ENCODE measurements around the gene SLC48A1.

SLC48A1 gene

DNA sequence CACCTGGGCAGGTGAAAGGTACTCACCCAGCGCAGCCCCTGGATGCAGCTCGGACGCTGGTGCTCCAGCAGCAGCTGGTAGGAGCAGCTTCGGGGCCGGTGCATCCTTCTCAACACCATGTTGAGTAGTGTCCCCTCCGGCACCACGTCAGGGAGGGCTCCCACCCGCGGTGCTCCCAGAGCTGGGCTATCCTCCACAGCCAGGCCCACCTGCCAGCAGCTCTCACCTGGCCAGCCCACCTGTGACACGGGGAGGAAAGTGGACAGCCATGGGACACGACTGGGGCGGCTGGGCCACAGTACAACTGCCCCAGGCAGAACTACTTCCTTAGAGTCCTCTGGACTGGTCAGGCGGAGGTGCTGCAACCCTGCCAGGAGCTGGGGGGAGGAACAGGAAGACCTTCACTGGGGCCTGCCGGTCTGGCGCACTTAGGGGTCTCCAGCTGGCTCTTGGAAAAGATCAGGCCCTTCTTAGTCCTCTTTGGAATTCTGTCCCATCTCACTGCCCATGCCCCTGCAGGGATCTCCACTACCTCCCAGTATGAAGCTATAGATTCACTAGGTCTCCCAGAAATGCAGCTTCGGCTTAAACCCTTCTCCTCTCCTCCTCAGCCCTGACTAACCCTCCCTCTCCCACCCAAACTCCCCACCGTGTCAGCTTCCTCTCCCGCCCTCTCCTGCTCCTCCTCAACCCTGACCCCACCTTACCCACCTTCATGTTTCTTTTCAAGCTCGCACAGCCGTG is 15.0 kb upstream of the SLC48A1 start:
- no peak for DNase-seq (ENCODE audit: low spot score)

GRCh38 chr12:47758584-47758833 is 14.5 kb upstream of the SLC48A1 start:
- DNase-seq (ENCODE audit: low spot score) = no peak

GRCh38 chr12:47758834-47759690 is 14.0 kb upstream of the SLC48A1 start, which contains the start of gene RAPGEF3:
Gene RAPGEF3, minus strand, starts transcription at chr12:47758880. Its CDS starts 324 bp downstream, at chr12:47758556.
- peak; percentile 92 for DNase-seq (ENCODE audit: low spot score)

GRCh38 chr12:47762850-47763465 is 10.1 kb upstream of the SLC48A1 start:
- DNase-seq (ENCODE audit: low spot score) = no peak

GRCh38 chr12:47763481-47764346 is 9.3 kb upstream of the SLC48A1 start:
- DNase-seq (ENCODE audit: low spot score) = no peak

DNA sequence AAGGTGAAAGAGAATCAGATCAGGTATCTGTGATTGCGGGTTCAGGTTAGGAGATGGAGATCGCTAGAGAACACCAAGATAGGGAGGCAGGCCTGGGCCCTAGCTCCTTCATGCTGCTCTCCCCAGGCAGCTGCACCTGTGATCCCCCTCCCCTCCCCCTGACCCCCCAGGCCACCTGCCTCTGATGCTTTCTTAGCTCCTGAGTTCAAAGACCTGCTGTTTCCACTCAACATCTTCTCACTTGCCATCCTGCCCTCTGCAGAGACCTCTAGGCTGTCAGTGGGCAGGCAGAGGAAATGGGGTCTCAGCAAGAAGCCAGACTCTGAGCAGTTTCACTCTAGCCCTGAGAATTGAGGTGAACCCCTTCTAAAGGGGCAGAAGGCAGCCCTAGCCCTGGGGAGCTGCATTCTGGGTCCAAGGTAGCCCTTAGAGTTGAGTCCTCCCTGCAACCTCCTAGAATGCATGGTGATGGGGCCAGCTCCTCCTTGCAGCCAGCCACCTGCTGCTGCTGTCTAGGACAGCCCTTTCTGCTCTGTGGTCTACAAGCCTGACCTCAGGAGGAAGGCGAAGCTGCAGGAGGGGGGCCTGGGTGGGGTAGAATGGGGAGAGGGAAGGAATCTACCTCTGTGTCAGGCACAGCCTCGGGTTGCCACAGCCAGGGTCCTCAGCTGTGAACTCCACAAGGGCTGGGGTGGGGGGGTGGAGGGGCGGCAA is 6.4 kb upstream of the SLC48A1 start:
- no peak for DNase-seq (ENCODE audit: low spot score)

GRCh38 chr12:47767216-47767724 is 5.8 kb upstream of the SLC48A1 start:
- DNase-seq (ENCODE audit: low spot score) = peak; percentile 72

DNA sequence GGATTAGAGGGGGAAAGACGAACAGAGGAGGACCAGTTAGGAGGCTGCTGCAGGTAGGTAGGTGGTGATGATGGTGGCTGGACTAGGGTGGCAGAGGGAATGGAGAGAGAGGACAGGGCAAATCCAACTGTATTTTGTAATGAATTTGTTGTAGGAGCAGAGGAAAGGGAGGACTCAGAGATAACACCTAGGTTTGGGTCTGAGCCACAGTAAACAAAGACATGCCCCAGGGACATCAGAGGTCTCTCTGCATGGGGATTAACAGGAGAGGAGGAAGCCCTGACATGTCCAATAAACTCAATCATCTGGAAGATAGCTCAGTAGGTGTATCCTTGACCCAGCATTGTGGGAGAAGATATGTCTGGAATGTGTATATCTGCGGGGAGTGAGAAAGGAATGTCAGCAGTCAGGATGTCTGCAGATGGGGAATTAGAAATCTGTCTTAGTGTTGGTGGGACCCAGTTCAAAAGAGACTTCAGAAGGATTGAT is 4.7 kb upstream of the SLC48A1 start:
- DNase-seq (ENCODE audit: low spot score) = no peak

GRCh38 chr12:47769234-47770085 is 3.6 kb upstream of the SLC48A1 start:
- no peak for DNase-seq (ENCODE audit: low spot score)

GRCh38 chr12:47770086-47770726 is 2.8 kb upstream of the SLC48A1 start:
- DNase-seq (ENCODE audit: low spot score) = no peak

DNA sequence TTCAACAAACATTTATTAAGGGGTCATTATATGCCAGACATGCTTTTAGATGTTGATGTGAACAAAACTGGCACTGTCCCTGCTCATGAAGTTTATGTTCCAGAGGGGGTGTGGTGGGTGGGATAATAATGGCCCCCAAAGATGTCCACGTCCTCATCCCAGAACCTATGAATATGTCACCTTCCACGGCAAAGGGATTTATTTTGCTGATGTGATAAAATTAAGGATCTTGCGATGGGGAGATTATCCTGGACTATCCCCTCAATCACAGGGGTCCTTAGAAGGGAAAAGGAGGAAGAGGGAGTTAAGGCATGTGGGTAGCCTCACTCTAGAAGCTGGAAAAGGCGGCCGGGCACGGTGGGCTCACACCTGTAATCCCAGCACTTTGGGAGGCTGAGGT is 1.7 kb upstream of the SLC48A1 start:
- no peak for DNase-seq (ENCODE audit: low spot score)

GRCh38 chr12:47772094-47772660 is 861 bp upstream of the SLC48A1 start:
- peak; percentile 65 for DNase-seq (ENCODE audit: low spot score)

- DNase-seq (ENCODE audit: low spot score) = no peak
Observed at GRCh38 chr12:47772738-47773061, 338 bp upstream of the SLC48A1 start.

- DNase-seq (ENCODE audit: low spot score) = no peak
Observed at GRCh38 chr12:47773858-47774580, 981 bp downstream of the SLC48A1 start.

DNA sequence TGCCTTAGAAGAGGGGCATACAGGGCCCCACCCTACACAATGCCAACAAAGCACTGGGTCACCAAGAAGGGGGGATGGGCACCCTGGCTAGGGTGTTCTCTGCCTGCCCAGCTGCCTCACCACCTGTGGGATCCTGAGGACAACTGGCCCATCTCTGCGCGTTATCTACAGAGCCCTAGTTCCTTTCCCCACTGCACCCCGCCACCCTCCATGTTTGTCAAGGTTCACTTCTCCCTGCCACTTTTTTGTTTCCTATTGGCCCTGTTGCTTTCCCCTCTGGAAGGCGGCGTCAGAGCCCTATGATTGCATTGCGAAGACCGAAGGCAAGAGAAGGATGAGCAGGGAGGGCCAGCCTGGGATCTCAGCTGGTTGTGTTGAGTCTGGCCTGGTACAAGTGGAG is 1.6 kb downstream of the SLC48A1 start:
- no peak for DNase-seq (ENCODE audit: low spot score)

GRCh38 chr12:47775100-47775911 is 2.3 kb downstream of the SLC48A1 start:
- peak; percentile 84 for DNase-seq (ENCODE audit: low spot score)

GRCh38 chr12:47776471-47777143 is 3.6 kb downstream of the SLC48A1 start:
- no peak for DNase-seq (ENCODE audit: low spot score)
